ENCODE results near the gene PCSK5.

GRCh38 chr9:76213751-76214150 lies 323.3 kb downstream of the PCSK5 start:
- TF ChIP-seq, protein P1, sequence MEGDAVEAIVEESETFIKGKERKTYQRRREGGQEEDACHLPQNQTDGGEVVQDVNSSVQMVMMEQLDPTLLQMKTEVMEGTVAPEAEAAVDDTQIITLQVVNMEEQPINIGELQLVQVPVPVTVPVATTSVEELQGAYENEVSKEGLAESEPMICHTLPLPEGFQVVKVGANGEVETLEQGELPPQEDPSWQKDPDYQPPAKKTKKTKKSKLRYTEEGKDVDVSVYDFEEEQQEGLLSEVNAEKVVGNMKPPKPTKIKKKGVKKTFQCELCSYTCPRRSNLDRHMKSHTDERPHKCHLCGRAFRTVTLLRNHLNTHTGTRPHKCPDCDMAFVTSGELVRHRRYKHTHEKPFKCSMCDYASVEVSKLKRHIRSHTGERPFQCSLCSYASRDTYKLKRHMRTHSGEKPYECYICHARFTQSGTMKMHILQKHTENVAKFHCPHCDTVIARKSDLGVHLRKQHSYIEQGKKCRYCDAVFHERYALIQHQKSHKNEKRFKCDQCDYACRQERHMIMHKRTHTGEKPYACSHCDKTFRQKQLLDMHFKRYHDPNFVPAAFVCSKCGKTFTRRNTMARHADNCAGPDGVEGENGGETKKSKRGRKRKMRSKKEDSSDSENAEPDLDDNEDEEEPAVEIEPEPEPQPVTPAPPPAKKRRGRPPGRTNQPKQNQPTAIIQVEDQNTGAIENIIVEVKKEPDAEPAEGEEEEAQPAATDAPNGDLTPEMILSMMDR (IDR thresholded peaks at IDR 0.05; ENCODE audit: low read length), result no peak
- no peak for TF ChIP-seq EZH2 (optimal IDR thresholded peaks at IDR 0.05; ENCODE audit: low read depth, low read length)
